ENCODE measurements around the gene SLC22A15.

GRCh38 chr1:116020668-116021272 lies 44.5 kb downstream of the SLC22A15 start:
- TF ChIP-seq POLR2A (IDR thresholded peaks at IDR 0.05; ENCODE audit: low read depth, low read length) (no peak), TAF1 (IDR thresholded peaks at IDR 0.05; ENCODE audit: borderline replicate concordance, low read depth, low read length) (no peak), POLR2AphosphoS5 (IDR thresholded peaks at IDR 0.05; ENCODE audit: low read depth, low read length) (no peak)

Measured in GM12892 (cell line).